RWPE1 (cell line): ENCODE data around the gene KIF14.

ENCODE experiments used
- CTCF ChIA-PET: fragments of 350-600 bp; sonication (Branson Sonifier 250); formaldehyde crosslinking; extraction: SDS; loops from one replicate; lab custom pipeline; 2021; lab: Yijun Ruan, JAX
- POLR2A ChIA-PET: fragments of 400-600 bp; formaldehyde crosslinking; extraction: SDS; loops from one replicate; lab custom pipeline; 2020; ENCODE audit warnings: antibody characterized with exemption; ENCODE audit not compliant: low non-redundant PET; lab: Yijun Ruan, JAX
- DNase-seq: peaks from one replicate; pipeline ENCODE4 v3.0.0; 2012; ENCODE audit warnings: low spot score
- H3K27ac ChIP-seq: fragments of 450-650 bp; 2 replicates; pipeline ENCODE4 v1.5.1; 2017
- CTCF ChIP-seq: fragments of 450-650 bp; conservative IDR thresholded peaks from 2 replicates; pipeline ENCODE4 v1.5.1; 2017; ENCODE audit warnings: low read depth, mild to moderate bottlenecking

The KIF14 gene

GRCh38 chr1:200620273-200621131 is at the start of gene KIF14:
TSS of gene KIF14 (minus strand) at chr1:200620751. CDS start at chr1:200618723, 2,028 bp downstream.
- DNase-seq: peak; percentile 99
- TF ChIP-seq CTCF: no peak
- peak within 1 kb of the TSS; percentile 82 for H3K27ac ChIP-seq
- CTCF ChIA-PET: interaction anchor here (0.7 to 3.2 kb wide), 2 partner anchors 182 to 478 kb away, joined by 7 to 25 read pairs; no protein-coding TSS in a partner anchor
- POLR2A ChIA-PET: interaction anchor here (0.5 to 1.4 kb wide), 4 partner anchors 21 to 1944 kb away, joined by 3 to 6 read pairs (median 4); partner anchors contain the start of gene DDX59

GRCh38 chr1:200669314-200670241 is 49.0 kb upstream of the KIF14 start, which contains the start of gene DDX59:
TSS of gene DDX59 (minus strand) at chr1:200669907. CDS start at chr1:200666740, 3,167 bp downstream.
- ChIA-PET POLR2A (interaction anchor here (0.5 to 2.1 kb wide), 15 partner anchors 9 to 464 kb away, joined by 3 to 19 read pairs (median 3); partner anchors contain the start of genes ASCL5, CAMSAP2 and KIF14), CTCF (interaction anchor here (0.6 to 1.6 kb wide), 9 partner anchors 16 to 257 kb away, joined by 3 to 8 read pairs (median 3); no protein-coding TSS in a partner anchor)
- no peak for TF ChIP-seq CTCF
- H3K27ac ChIP-seq: peak within 1 kb of the TSS; percentile 99
- DNase-seq: peak; percentile 98

GRCh38 chr1:200668514-200669313 is 48.2 kb upstream of the KIF14 start:
- POLR2A ChIA-PET: interaction anchor here (0.6 to 2.1 kb wide), 11 partner anchors 8 to 463 kb away, joined by 3 to 19 read pairs (median 3); partner anchors contain the start of gene CAMSAP2
- DNase-seq: no peak

GRCh38 chr1:200666309-200666708 is 45.8 kb upstream of the KIF14 start:
- H3K27ac ChIP-seq: peak overlapping the region; percentile 31; the same call in 1 of the 2 replicates
- POLR2A ChIA-PET: no interaction called here
- DNase-seq: no peak
- no peak for TF ChIP-seq CTCF
- CTCF ChIA-PET: interaction anchor here (0.5 to 0.8 kb wide), 2 partner anchors 44 to 99 kb away, joined by 3 read pairs; no protein-coding TSS in a partner anchor

More at GRCh38 chr1:200668514-200669313, 48.2 kb upstream of the KIF14 start:
- peak overlapping the region; percentile 99 for H3K27ac ChIP-seq
- CTCF ChIA-PET: interaction anchor here (0.6 to 1.6 kb wide), 4 partner anchors 15 to 89 kb away, joined by 3 to 8 read pairs (median 3); no protein-coding TSS in a partner anchor
- no peak for TF ChIP-seq CTCF

GRCh38 chr1:200665861-200666260 is 45.3 kb upstream of the KIF14 start:
- CTCF ChIA-PET: interaction anchor here (0.5 to 0.8 kb wide), 2 partner anchors 44 to 99 kb away, joined by 3 read pairs; no protein-coding TSS in a partner anchor
- no peak for DNase-seq
- H3K27ac ChIP-seq: no peak overlapping the region
- no peak for TF ChIP-seq CTCF
- POLR2A ChIA-PET: no interaction called here
